Stimulated activated CD4-positive, alpha-beta T cell treated with anti-CD3 and anti-CD28 coated beads, Interleukin-12 subunit alpha, Interleukin-12 subunit beta, amount 100 ng/mL, for 48 hours (primary cell): Measurements from ENCODE around the gene KCNN1.
"Not testable (repeated sequence)": the region's sequence is repeated elsewhere in the genome, so short reads cannot be mapped to it uniquely, and the experiment has no call there.

Experiments used
- DNase-seq, 3 donors: peaks; one replicate each; pipeline ENCODE4 v3.0.0-alpha.2; 2020; ENCODE audit warnings: low read depth in 2 of 3, low spot score in 1 of 3

The KCNN1 gene

GRCh38 chr19:18021121-18021755 lies 54.3 kb downstream of the KCNN1 start:
- peak in 1 of 3 donors; percentile 58 for DNase-seq

- DNase-seq: peak in 1 of 3 donors; percentile 23
These were observed 56.8 kb downstream of the KCNN1 start for GRCh38 chr19:18023622-18024251.

- DNase-seq: no peak
These were observed 60.2 kb downstream of the KCNN1 start for GRCh38 chr19:18027151-18027550.

GRCh38 chr19:18029617-18030338 lies 62.9 kb downstream of the KCNN1 start:
- no peak for DNase-seq

GRCh38 chr19:18031401-18031800 lies 64.5 kb downstream of the KCNN1 start:
- not testable (repeated sequence) for DNase-seq

- DNase-seq: not testable (repeated sequence)
These were observed 65.2 kb downstream of the KCNN1 start for GRCh38 chr19:18032102-18032501.

GRCh38 chr19:18041054-18041453 lies 74.1 kb downstream of the KCNN1 start:
- no peak for DNase-seq

GRCh38 chr19:18043676-18044075 lies 76.8 kb downstream of the KCNN1 start:
- no peak for DNase-seq

GRCh38 chr19:18044825-18045304 lies 78.0 kb downstream of the KCNN1 start:
- peak; percentile 82 to 84 (median 84) for DNase-seq

GRCh38 chr19:18045307-18046050 lies 78.6 kb downstream of the KCNN1 start:
- no peak for DNase-seq

GRCh38 chr19:18046059-18046718 lies 79.3 kb downstream of the KCNN1 start:
- DNase-seq: no peak

- DNase-seq: no peak
These were observed 82.5 kb downstream of the KCNN1 start for GRCh38 chr19:18049385-18049784.
